NCI-H345 (cell line): ENCODE measurements around the gene TTLL11.

Experiments used
- DNase-seq: peaks from one replicate; lab custom pipeline; 2025; lab: John Stamatoyannopoulos, UW

Gene TTLL11

DNA sequence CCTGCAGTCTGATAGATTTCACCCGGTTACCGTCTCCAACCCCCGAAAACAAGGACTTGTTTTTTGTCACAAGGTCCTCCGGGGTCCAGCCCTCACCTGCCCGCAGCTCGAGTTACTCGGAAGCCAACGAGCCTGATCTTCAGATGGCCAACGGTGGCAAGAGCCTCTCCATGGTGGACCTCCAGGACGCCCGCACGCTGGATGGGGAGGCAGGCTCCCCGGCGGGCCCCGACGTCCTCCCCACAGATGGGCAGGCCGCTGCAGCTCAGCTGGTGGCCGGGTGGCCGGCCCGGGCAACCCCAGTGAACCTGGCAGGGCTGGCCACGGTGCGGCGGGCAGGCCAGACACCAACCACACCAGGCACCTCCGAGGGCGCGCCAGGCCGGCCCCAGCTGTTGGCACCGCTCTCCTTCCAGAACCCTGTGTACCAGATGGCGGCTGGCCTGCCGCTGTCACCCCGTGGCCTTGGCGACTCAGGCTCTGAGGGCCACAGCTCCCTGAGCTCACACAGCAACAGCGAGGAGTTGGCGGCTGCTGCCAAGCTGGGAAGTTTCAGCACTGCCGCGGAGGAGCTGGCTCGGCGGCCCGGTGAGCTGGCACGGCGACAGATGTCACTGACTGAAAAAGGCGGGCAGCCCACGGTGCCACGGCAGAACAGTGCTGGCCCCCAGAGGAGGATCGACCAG is 320.4 kb downstream of the TTLL11 start:
- DNase-seq, result no peak
